K562 (cell line): Measurements from ENCODE around the gene RAD51D. TPM values are rescaled to one million over a fixed set of nuclear protein-coding genes. Genes with fewer than 3 reads are reported as not detected.
A peak's percentile ranks its signal among the peaks of the same experiment; 100 is the strongest.

ENCODE experiments used
- ATAC-seq: fragments of 200-7000 bp; cut with Tn5 transposase; 3 replicates; pipeline ENCODE4 v1.9.1; 2020; ENCODE audit warnings: moderate library complexity
- BruUV-seq: library from RNA; stranded (reverse); fragments of 400-500 nt; replicated peaks from 2 replicates; lab custom pipeline; 2021; lab: Mats Ljungman, UMichigan
- CTCF ChIA-PET: fragments of 300-600 bp; formaldehyde crosslinking; extraction: SDS; loops from one replicate; lab custom pipeline; 2021; ENCODE audit warnings: low intra/inter-chr PET ratio; lab: Yijun Ruan, JAX
- POLR2A ChIA-PET: fragments of 300-600, 350-650 bp; sonication (Branson Sonifier 250); formaldehyde crosslinking; extraction: SDS; loops from one replicate; lab custom pipeline; 2021; ENCODE audit warnings: antibody characterized with exemption, inconsistent platforms; lab: Yijun Ruan, JAX
- DNase-seq, 4 experiments: peaks; one replicate each; pipeline versions ENCODE4 v3.0.0 to v3.0.0-alpha.2; 2011 to 2018; ENCODE audit warnings: low spot score in 3 of 4, mixed read lengths in 3 of 4; ENCODE audit errors: extremely low read depth in 1 of 4
- FAIRE-seq: peaks from 2 replicates; lab custom pipeline; 2011; peaks lifted over from hg19 to GRCh38; lab: Jason Lieb, UNC
- H2AFZ ChIP-seq: 2 replicates; pipeline ENCODE4 v1.6.0; 2011; ENCODE audit warnings: low read depth, low read length, control low read depth, inconsistent platforms
- H3K27ac ChIP-seq: fragments of 200-600 bp; 3 replicates; pipeline ENCODE4 v1.8.0; 2011; ENCODE audit warnings: low read depth, mild to moderate bottlenecking, control low read depth, inconsistent platforms, low read length, moderate library complexity, mixed read lengths; ENCODE audit errors: extremely low read depth
- H3K27me3 ChIP-seq, 2 experiments: fragments of 300-600 bp in 1 of 2; 2 replicates in 1 of 2; 3 replicates in 1 of 2; pipeline versions ENCODE4 v1.6.0 to v1.8.0; 2011; ENCODE audit warnings: inconsistent platforms in 2 of 2, low read length in 2 of 2, mild to moderate bottlenecking in 1 of 2, mixed read lengths in 1 of 2, moderate library complexity in 1 of 2; ENCODE audit not compliant: control insufficient read depth in 2 of 2, insufficient read depth in 2 of 2
- H3K36me3 ChIP-seq: fragments of 300-600 bp; 3 replicates; pipeline ENCODE4 v1.8.0; 2011; ENCODE audit warnings: mild to moderate bottlenecking, low read length, inconsistent platforms; ENCODE audit not compliant: control insufficient read depth, insufficient read depth
- H3K4me1 ChIP-seq, 2 experiments: fragments of 200-600 bp in 1 of 2; replicated peaks in 1 of 2; 2 replicates in 1 of 2; 3 replicates in 1 of 2; pipeline versions ENCODE4 v1.5.1 to v1.8.0; 2011; ENCODE audit warnings: inconsistent platforms in 2 of 2, low read length in 2 of 2, mild to moderate bottlenecking in 1 of 2, mixed read lengths in 1 of 2, moderate library complexity in 1 of 2; ENCODE audit not compliant: control insufficient read depth in 2 of 2, insufficient read depth in 2 of 2
- H3K4me2 ChIP-seq: 2 replicates; pipeline ENCODE4 v1.6.1; 2011; ENCODE audit warnings: low read length, control low read depth, inconsistent platforms, mixed read lengths; ENCODE audit not compliant: insufficient read depth
- H3K4me3 ChIP-seq: fragments of 200-600 bp; sonication (generic), shearing (Covaris generic); 2 replicates; pipeline ENCODE4 v1.5.1; 2016; ENCODE audit warnings: control low read depth, inconsistent platforms
- H3K79me2 ChIP-seq: fragments of 200-600 bp; 3 replicates; pipeline ENCODE4 v1.8.0; 2011; ENCODE audit warnings: low read length, inconsistent platforms; ENCODE audit not compliant: control insufficient read depth, insufficient read depth
- H3K9ac ChIP-seq, 2 experiments: 2 replicates each; pipeline versions ENCODE4 v1.6.0 to v1.6.1; 2011; ENCODE audit warnings: low read depth in 2 of 2, low read length in 2 of 2, control low read depth in 1 of 2, inconsistent platforms in 1 of 2, mild to moderate bottlenecking in 1 of 2, mixed read lengths in 1 of 2; ENCODE audit not compliant: insufficient read depth in 1 of 2
- H3K9me1 ChIP-seq: one replicate; pipeline ENCODE4 v1.6.0; 2011; ENCODE audit warnings: inconsistent platforms, mild to moderate bottlenecking, low read length, moderate library complexity; ENCODE audit not compliant: control insufficient read depth, insufficient read depth
- H3K9me3 ChIP-seq: replicated peaks from 2 replicates; pipeline ENCODE4 v1.5.1; 2011; ENCODE audit warnings: low read depth, low read length, inconsistent platforms; ENCODE audit not compliant: control insufficient read depth, insufficient read depth
- H4K20me1 ChIP-seq: replicated peaks from 2 replicates; pipeline ENCODE4 v1.6.1; 2011; ENCODE audit warnings: low read length, inconsistent platforms, mixed read lengths; ENCODE audit not compliant: control insufficient read depth, insufficient read depth
- CTCF ChIP-seq, 3 experiments: IDR thresholded peaks in 2 of 3; conservative IDR thresholded peaks in 1 of 3; 2 replicates each; pipeline ENCODE4 v1.5.1; 2011 to 2012; ENCODE audit warnings: low read length in 3 of 3, mild to moderate bottlenecking in 3 of 3, control low read depth in 2 of 3, improper control_type of control experiment in 1 of 3, inconsistent platforms in 1 of 3, low read depth in 1 of 3, mixed read lengths in 1 of 3, moderate library complexity in 1 of 3; ENCODE audit not compliant: insufficient read depth in 2 of 3
- ETV6 ChIP-seq, 3 experiments: fragments of 150-350 bp in 1 of 3; sonication (generic) in 1 of 3; formaldehyde crosslinking in 1 of 3; IDR thresholded peaks; 2 replicates each; pipeline versions ENCODE4 v1.6.1 to v1.8.0; 2014 to 2022; ENCODE audit warnings: borderline replicate concordance in 2 of 3, low read depth in 2 of 3, antibody characterized with exemption in 1 of 3, low read length in 1 of 3, mild to moderate bottlenecking in 1 of 3, missing genetic modification reagents in 1 of 3
- ID3 ChIP-seq, 2 experiments: fragments of 250-450 bp in 1 of 2; fragments of 450-650 bp in 1 of 2; sonication (Bioruptor Pico) in 1 of 2; IDR thresholded peaks; 2 replicates each; pipeline versions ENCODE4 v1.6.1 to v1.8.0; 2016 to 2021; ENCODE audit warnings: mild to moderate bottlenecking in 2 of 2, moderate library complexity in 2 of 2, missing compliant biosample characterization in 1 of 2, missing genetic modification characterization in 1 of 2
- MCM7 ChIP-seq, 2 experiments: fragments of 450-650 bp; IDR thresholded peaks; 2 replicates each; pipeline ENCODE4 v1.6.1; 2016 to 2018
- MECOM ChIP-seq: fragments of 250-450 bp; sonication (Bioruptor Pico); IDR thresholded peaks from 2 replicates; pipeline ENCODE4 v1.8.0; 2022; ENCODE audit warnings: inconsistent platforms
- MXD1 ChIP-seq: fragments of 250-450 bp; sonication (Bioruptor Pico); IDR thresholded peaks from 2 replicates; pipeline ENCODE4 v1.8.0; 2021; ENCODE audit warnings: borderline replicate concordance, mild to moderate bottlenecking, moderate library complexity; ENCODE audit not compliant: poor library complexity, severe bottlenecking
- REST ChIP-seq, 2 experiments: fragments of 450-650 bp; formaldehyde crosslinking in 1 of 2; IDR thresholded peaks; 2 replicates each; pipeline versions ENCODE4 v1.4.0 to v1.6.1; 2014 to 2020; ENCODE audit warnings: mild to moderate bottlenecking in 2 of 2, borderline replicate concordance in 1 of 2, low read depth in 1 of 2
- RFX7 ChIP-seq: fragments of 250-450 bp; sonication (Bioruptor Pico); IDR thresholded peaks from 2 replicates; pipeline ENCODE4 v1.5.1; 2021; ENCODE audit warnings: mild to moderate bottlenecking
- U2AF1 ChIP-seq: fragments of 200-400 bp; formaldehyde crosslinking; optimal IDR thresholded peaks from 2 replicates; pipeline ENCODE3; 2017; ENCODE audit warnings: mild to moderate bottlenecking, low read depth, low read length, moderate library complexity
- in situ Hi-C: fragments of 300-500 bp; cut with MboI; formaldehyde crosslinking; loops from 4 replicates; pipeline ENCODE4 v1.15.0; 2018; ENCODE audit warnings: inconsistent platforms, mixed read lengths
- intact Hi-C: fragments of 100-400 bp; cut with micrococcal nuclease; formaldehyde crosslinking; loops from 2 replicates; pipeline ENCODE4 v1.14.2; 2022
- polyA plus RNA-seq, 8 experiments: library from polyadenylated mRNA; depleted of rRNA in 4 of 8; stranded (reverse) in 5 of 8; unstranded in 3 of 8; fragments of >200 nt; fragmentation: Nextera tagmentation in 2 of 8; fragmentation: Illumina TruSeq in 1 of 8; extraction: Ambion mirVana in 2 of 8; extraction: Trizol in 1 of 8; gene quantifications; 2 replicates each; pipeline versions ENCODE4 v1.2.1 to v1.2.3, GENCODE V29; 2011 to 2014; ENCODE audit warnings: inconsistent platforms in 1 of 8, missing spikeins in 1 of 8
- total RNA-seq, 7 experiments: library from RNA; depleted of rRNA in 6 of 7; stranded (reverse); fragments of >200 nt in 6 of 7; fragmentation: Illumina TruSeq in 2 of 7; extraction: Trizol in 2 of 7; gene quantifications; 2 replicates each; pipeline versions ENCODE4 v1.2.1 to v1.2.3, GENCODE V29; 2011 to 2021; ENCODE audit warnings: low replicate concordance in 1 of 7

The RAD51D gene
- total and polyA plus RNA-seq, 9 of the 15 experiments (the other 6 are each of a cell fraction or from before 2014, with no cell fraction given): 2.2 to 16.9 (median 8.7) TPM

GRCh38 chr17:35117984-35118383 lies 1.7 kb downstream of the RAD51D start:
- BruUV-seq: no TSS peak
- intact Hi-C loops: loop anchor here (5.0 kb wide), 1 partner anchor 576 kb away; no protein-coding TSS in a partner anchor
- Histone ChIP-seq H3K4me1 (peaks cover 12 to 20% of the 10 kb centered on the region in 2 experiments; a peak in 4 of 5 replicates), H3K9ac (no peak overlapping the region), H3K36me3 (peaks cover 22% of the 10 kb centered on the region; the same call in 2 of the 3 replicates), H2AFZ (no peak overlapping the region), H3K4me2 (no peak overlapping the region), H3K4me3 (no peak overlapping the region), H3K27ac (no peak overlapping the region), H3K9me3 (no peaks in the 10 kb centered on the region), H3K27me3 (peaks cover 0 to 7% of the 10 kb centered on the region in 2 experiments; a peak in 2 of 5 replicates), H3K79me2 (peaks cover 21% of the 10 kb centered on the region), H3K9me1 (no peaks in the 10 kb centered on the region), H4K20me1 (no peaks in the 10 kb centered on the region)
- ATAC-seq: no peak
- no peak for FAIRE-seq
- CTCF ChIA-PET: interaction anchor here (4.5 kb wide), 1 partner anchor 120 kb away, joined by 49 read pairs; no protein-coding TSS in a partner anchor
- in situ Hi-C loops: loop anchor here (10.0 kb wide), 1 partner anchor 583 kb away; no protein-coding TSS in a partner anchor
- DNase-seq: no peak
- POLR2A ChIA-PET: interaction anchor here (0.7 to 1.4 kb wide), 4 partner anchors 117 to 394 kb away, joined by 3 read pairs; no protein-coding TSS in a partner anchor
- TF ChIP-seq MXD1 (no peak), ID3 (CRISPR knock-in tag; IDR thresholded peaks at IDR 0.05) (no peak), ID3 (tag; IDR thresholded peaks at IDR 0.05) (no peak), REST (IDR thresholded peaks at IDR 0.05; ENCODE audit: borderline replicate concordance) (peak; percentile 8; the same call in 1 of the 2 replicates), REST (CRISPR knock-in tag; IDR thresholded peaks at IDR 0.05; ENCODE audit: low read depth) (no peak), MECOM (CRISPR knock-in tag) (no peak), RFX7 (CRISPR knock-in tag) (no peak), U2AF1 (no peak), CTCF (IDR thresholded peaks at IDR 0.05 in 2 of 3, conservative IDR thresholded peaks at IDR 0.05 in 1 of 3; ENCODE audit: insufficient read depth in 2 of 3, low read depth in 1 of 3, low read length in 3 of 3) (peak; percentile 9 to 43 (median 29); a peak in 2 of 6 replicates), MCM7 (IDR thresholded peaks at IDR 0.05) (no peak), ETV6 (IDR thresholded peaks at IDR 0.05; ENCODE audit: borderline replicate concordance in 1 of 2, low read depth in 2 of 2, low read length in 1 of 2) (no peak), ETV6 (CRISPR knock-in tag; IDR thresholded peaks at IDR 0.05; ENCODE audit: borderline replicate concordance) (no peak)
